ENCODE measurements around the gene SLC20A1.

GRCh38 chr2:112709703-112710102, 64.0 kb downstream of the SLC20A1 start:
- TF ChIP-seq YY1 (IDR thresholded peaks at IDR 0.05; ENCODE audit: low read depth) (no peak), CEBPB (IDR thresholded peaks at IDR 0.05) (no peak)
- TF ChIP-seq, protein P1, sequence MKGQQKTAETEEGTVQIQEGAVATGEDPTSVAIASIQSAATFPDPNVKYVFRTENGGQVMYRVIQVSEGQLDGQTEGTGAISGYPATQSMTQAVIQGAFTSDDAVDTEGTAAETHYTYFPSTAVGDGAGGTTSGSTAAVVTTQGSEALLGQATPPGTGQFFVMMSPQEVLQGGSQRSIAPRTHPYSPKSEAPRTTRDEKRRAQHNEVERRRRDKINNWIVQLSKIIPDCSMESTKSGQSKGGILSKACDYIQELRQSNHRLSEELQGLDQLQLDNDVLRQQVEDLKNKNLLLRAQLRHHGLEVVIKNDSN (IDR thresholded peaks at IDR 0.05), result no peak

All from Ishikawa (cell line).